NCI-H146 treated with DMSO at 0.1 percent for 48 hours (cell line): ENCODE data around the gene THSD4.
A peak's percentile ranks its signal among the peaks of the same experiment; 100 is the strongest.

Source experiments
- DNase-seq: peaks from one replicate; lab custom pipeline; 2025; ENCODE audit not compliant: unreplicated experiment; lab: John Stamatoyannopoulos, UW

THSD4 gene

GRCh38 chr15:71440489-71441110, 325.3 kb downstream of the THSD4 start:
- peak; percentile 63 for DNase-seq

GRCh38 chr15:71443538-71443937, 328.3 kb downstream of the THSD4 start:
- no peak for DNase-seq

GRCh38 chr15:71444032-71444810, 328.9 kb downstream of the THSD4 start:
- no peak for DNase-seq

- DNase-seq: no peak
Measured at GRCh38 chr15:71444866-71445590, 329.8 kb downstream of the THSD4 start.

GRCh38 chr15:71447328-71448250, 332.3 kb downstream of the THSD4 start:
- DNase-seq: no peak

DNA sequence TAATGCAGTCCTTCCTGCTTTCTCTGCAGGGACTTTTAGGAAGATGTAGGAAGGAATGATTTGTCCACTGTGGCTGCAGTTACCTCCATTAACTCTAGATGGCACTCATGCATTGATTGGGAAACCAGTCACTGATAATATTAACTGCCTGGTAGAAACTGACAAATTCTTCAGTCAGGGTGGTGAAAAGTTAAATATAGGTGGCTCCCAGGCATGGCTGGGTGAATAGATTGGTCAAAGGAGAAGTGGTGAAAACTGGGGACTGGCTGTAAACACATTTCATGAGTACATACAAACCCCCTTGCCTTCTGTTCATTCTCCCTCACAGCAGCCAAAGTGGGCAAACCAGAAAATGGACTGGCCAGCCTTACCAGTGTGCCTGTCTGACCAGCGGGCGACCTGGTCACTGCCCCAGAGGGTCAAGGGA, 333.4 kb downstream of the THSD4 start:
- DNase-seq: peak; percentile 22

DNA sequence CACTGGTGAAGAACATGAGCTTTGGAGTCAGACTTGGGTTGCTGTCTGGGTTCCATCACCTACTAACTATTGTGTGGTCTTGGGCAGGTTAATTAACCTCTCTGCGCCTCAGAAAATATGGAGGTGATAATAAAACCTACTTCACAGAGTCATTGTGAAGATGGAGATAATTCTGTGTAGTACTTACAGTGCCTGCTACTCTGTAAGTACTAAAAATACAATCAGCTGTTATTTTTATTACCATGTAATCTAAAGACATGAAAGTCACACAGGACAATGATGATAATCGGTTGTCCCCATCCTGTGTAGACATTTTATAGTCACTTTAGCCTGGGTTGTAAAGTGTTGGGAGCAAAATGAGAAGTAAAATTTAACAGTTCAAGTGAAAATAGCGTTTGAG, 334.1 kb downstream of the THSD4 start:
- no peak for DNase-seq

GRCh38 chr15:71449956-71450355, 334.7 kb downstream of the THSD4 start:
- DNase-seq: no peak

DNA sequence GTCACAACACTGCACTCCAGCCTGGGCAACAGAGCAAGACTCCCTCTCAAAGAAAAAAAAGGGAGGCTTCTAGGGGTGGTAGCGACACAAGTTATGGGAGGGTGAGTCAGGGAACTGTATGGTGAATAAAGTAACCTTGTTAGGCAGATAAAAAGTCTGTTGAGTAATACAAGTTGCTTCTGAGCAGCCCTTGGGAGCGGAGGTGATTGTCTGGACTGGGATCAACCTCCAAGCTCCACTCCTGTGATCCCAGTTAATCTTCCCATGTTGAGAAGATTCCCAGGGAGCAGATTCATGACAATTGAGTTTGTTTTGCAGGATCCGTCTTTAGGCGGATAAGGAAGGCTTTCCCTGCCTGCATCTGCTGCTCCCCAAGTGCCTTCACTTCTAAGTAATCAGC, 335.9 kb downstream of the THSD4 start:
- no peak for DNase-seq

DNA sequence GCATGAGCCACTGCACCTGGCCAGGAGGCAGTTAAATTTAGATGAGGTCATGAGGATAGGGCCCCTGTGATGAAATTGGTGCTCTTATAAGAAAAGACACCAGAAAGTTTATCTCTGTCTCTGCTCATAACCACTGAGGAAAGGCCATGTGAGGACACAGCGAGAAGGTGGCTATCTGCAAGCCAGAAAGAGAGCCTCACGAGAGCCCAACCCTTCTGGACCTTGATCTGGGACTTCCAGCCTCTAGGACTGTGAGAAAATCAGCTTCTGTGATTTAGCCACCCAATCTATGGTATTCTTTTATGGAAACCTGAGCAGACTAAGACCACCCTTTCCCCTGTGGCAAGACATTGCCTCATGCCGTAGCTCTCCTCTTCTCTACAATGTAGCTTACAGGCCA, 337.6 kb downstream of the THSD4 start:
- DNase-seq: no peak

DNA sequence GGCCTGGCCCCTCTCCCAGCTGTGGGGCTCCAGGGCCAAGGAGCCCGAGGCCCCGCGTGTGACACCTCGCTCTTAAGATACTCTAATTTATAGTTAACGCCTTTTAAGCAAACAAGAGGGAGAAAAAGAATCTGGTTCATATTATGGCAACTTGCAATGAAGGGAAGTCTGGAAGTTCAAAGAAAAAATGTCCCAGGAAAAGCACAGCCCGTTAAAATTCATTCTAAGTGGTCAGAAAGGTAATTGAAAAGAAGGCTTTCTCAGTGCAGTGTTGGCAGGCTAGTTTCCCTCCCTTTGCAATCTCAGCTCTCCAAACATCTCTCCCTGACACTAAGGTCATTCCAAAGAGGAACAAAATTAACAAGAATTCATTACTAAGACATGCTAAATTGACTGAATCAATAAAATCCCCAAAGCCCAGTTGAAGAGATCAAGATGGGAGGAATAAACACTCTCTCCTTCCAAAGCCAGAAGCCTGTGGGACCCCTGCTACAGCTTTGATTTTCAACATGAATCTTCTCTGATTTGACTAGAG, 339.3 kb downstream of the THSD4 start:
- DNase-seq: no peak

DNA sequence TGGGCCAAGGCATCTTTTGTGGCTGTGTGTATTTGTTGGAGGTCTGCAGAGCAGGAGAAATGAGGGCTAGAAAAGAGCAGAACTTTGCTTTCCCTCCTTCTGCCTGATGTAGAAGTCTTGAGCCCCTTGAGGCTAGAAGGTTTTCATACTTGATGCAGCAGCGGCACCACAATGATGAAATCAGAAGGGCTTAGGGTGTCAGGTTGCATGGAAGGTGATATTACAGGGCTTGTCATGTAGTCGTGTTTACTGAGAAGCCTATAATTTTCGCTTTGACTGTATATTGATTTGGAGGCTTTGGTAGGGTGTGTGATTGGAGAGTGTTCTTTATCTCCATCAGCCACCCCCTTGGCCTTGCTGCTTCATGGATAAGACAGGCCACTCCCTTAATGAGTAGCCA, 339.8 kb downstream of the THSD4 start:
- peak; percentile 66 for DNase-seq

- no peak for DNase-seq
Measured at GRCh38 chr15:71455878-71456277, 340.6 kb downstream of the THSD4 start.

- no peak for DNase-seq
Measured at GRCh38 chr15:71456362-71456761, 341.1 kb downstream of the THSD4 start.

DNA sequence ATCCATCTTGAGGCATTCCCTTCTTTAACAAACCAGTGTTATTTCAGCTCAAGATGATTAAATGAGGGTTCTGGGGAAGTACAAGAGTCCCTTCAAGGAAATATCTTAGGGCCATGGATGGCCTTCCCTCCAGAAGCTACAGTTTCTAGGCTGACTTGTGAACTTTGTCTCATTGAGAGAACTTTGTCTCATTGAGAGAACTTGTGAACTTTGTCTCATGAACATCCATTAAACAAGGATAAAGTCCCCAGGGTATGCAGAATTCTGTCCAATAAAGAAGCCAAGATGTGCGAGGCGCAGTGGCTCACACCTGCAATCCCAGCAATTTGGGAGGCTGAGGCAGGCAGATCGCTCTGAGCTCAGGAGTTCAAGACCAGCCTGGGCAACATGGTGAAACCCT, 341.5 kb downstream of the THSD4 start:
- no peak for DNase-seq

DNA sequence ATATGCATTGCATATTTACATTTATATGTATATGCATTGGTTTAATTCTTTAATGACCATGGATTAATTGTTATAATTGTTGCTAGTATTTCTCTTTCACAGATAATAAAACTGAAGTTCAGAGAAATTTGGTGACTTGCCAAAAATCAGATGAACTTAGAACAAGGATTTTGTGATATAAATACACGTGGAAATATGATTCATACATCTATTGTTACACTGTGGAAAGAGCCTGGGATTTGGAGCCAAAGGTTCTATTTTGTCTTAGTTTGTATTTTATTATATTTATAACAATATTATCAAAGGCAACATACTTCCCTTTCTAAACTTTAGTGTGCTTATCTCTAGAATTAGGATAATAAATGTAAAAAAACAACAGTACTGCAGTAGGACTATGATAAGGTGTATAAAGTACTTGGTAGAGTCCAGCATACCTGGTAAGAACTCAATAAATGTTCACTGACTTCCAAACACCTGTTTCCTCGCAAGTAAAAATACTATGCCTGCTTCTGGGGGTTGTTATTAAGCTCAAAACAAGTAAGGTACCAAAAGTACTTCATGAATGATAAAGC, 342.9 kb downstream of the THSD4 start:
- no peak for DNase-seq

DNA sequence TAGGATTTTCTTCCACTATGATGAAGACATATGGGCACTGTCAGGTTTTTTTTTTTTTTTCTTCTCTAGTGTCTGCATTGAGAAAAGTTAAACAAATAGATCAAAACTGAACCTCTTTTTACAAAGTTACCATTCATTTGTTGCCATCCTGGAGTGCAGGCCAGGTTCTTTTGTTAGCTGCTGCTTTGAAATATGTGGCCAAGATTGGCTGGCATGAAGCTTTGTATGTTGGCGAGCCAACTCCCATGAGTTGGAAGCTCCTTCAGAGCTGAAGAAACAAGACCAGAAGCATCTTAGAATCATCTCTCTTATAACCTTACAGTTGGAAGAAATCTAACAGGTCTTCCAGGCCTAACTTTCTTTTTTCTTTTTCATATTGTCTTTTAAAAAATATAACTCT, 346.5 kb downstream of the THSD4 start:
- no peak for DNase-seq

- no peak for DNase-seq
Measured at GRCh38 chr15:71462638-71463037, 347.4 kb downstream of the THSD4 start.

DNA sequence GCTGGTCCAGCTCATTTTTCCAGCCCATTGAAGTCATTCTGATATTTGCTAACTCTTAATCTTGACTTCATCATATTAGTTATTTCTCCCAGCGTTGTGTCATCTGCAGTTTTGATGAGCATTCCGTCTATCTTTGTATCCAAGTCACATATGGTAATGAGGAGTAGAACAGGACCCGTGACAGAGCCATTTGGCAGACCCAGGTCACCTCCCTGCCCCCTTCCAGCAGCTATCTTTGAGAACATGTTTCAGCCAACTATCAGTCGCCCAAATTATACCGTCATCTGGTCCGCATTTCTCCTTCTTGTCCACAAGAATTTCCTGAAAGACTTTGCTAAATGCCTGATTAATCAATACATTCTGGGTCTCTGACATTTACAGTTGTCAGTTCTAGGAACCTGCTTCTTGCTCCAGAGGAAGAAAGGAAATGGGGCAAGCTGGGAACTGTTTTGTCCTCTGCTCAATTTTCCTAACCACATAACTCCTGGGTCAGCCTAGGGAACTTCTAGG, 347.9 kb downstream of the THSD4 start:
- DNase-seq: no peak
